Measurements from ENCODE around the gene HELZ2. TPM values are rescaled to one million over a fixed set of nuclear protein-coding genes. Genes with fewer than 3 reads are reported as not detected.

The HELZ2 gene
- total RNA-seq, 1 experiment from 2014 or later = 18.1 TPM

- no peaks in the 10 kb centered on the region for H3K36me3 Mint-ChIP-seq (ENCODE audit: insufficient read depth, unreplicated experiment)
- CTCF ChIA-PET = interaction anchor here (0.5 to 2.5 kb wide), 4 partner anchors 9 to 357 kb away, joined by 3 to 10 read pairs (median 4); no protein-coding TSS in a partner anchor
- no peak for TF ChIP-seq CTCF (IDR thresholded peaks at IDR 0.05; ENCODE audit: unreplicated experiment)
- H3K27me3 Mint-ChIP-seq (ENCODE audit: insufficient read depth, unreplicated experiment) = no peaks in the 10 kb centered on the region
- H3K4me1 Mint-ChIP-seq (ENCODE audit: insufficient read depth, unreplicated experiment) = peaks cover 21% of the 10 kb centered on the region
- H3K4me3 Mint-ChIP-seq (ENCODE audit: unreplicated experiment) = no peak overlapping the region
- no TSS peak for BruUV-seq (replicated peaks)
- H3K27ac Mint-ChIP-seq (ENCODE audit: low read depth, unreplicated experiment) = no peak overlapping the region
- no peaks in the 10 kb centered on the region for H3K9me3 Mint-ChIP-seq (ENCODE audit: unreplicated experiment)
- POLR2A ChIA-PET = interaction anchor here (0.7 to 11.8 kb wide), 12 partner anchors 8 to 446 kb away, joined by 3 to 124 read pairs (median 4); partner anchors contain the start of genes GMEB2, PPDPF, PRPF6 and SAMD10
- intact Hi-C loops (cut with micrococcal nuclease) = loop anchor here (5.0 to 10.0 kb wide), 3 partner anchors 110 to 422 kb away; partner anchors contain the start of genes TNFRSF6B and UCKL1
- DNase-seq (ENCODE audit: unreplicated experiment) = no peak
Measured at GRCh38 chr20:63534831-63535651, 39.0 kb downstream of the HELZ2 start.

DNA sequence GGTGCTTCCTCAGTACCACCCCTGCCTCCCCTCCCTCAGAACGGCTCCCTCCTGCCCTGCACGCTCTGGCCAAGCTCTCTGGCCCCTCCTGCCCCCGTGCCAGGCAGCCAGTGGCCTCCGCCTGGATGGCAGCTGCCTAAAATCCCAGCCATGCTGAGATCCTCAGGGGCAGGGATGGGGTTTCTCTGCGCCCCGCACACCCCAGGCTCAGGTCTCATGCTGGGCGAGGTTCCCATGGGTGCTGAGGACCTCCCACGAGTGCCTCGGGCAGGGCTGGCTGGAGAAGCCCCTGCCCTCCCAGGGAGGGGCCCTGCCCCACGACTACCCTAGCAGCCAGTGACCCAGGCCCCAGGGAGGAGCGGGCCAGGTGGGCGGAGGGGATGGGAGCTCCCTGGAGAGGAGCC is 39.6 kb downstream of the HELZ2 start:
- H3K4me1 Mint-ChIP-seq (ENCODE audit: insufficient read depth, unreplicated experiment) = peaks cover 21% of the 10 kb centered on the region
- no peaks in the 10 kb centered on the region for H3K36me3 Mint-ChIP-seq (ENCODE audit: insufficient read depth, unreplicated experiment)
- intact Hi-C loops (cut with micrococcal nuclease) = loop anchor here (10.0 kb wide), 1 partner anchor 110 kb away; no protein-coding TSS in a partner anchor
- H3K27ac Mint-ChIP-seq (ENCODE audit: low read depth, unreplicated experiment) = no peak overlapping the region
- H3K4me3 Mint-ChIP-seq (ENCODE audit: unreplicated experiment) = no peak overlapping the region
- H3K27me3 Mint-ChIP-seq (ENCODE audit: insufficient read depth, unreplicated experiment) = no peaks in the 10 kb centered on the region
- no peak for DNase-seq (ENCODE audit: unreplicated experiment)
- no TSS peak for BruUV-seq (replicated peaks)
- POLR2A ChIA-PET = interaction anchor here (0.6 to 11.8 kb wide), 12 partner anchors 9 to 446 kb away, joined by 3 to 124 read pairs (median 4); partner anchors contain the start of genes GMEB2, PPDPF, PRPF6 and TPD52L2
- TF ChIP-seq CTCF (IDR thresholded peaks at IDR 0.05; ENCODE audit: unreplicated experiment) = no peak
- CTCF ChIA-PET = interaction anchor here (0.8 to 1.0 kb wide), 2 partner anchors 12 to 38 kb away, joined by 3 to 4 read pairs; no protein-coding TSS in a partner anchor
- H3K9me3 Mint-ChIP-seq (ENCODE audit: unreplicated experiment) = no peaks in the 10 kb centered on the region

- no peak overlapping the region for H3K27ac Mint-ChIP-seq (ENCODE audit: low read depth, unreplicated experiment)
- TF ChIP-seq CTCF (IDR thresholded peaks at IDR 0.05; ENCODE audit: unreplicated experiment) = no peak
- intact Hi-C loops (cut with micrococcal nuclease) = loop anchor here (10.0 kb wide), 1 partner anchor 111 kb away; no protein-coding TSS in a partner anchor
- POLR2A ChIA-PET = interaction anchor here (0.6 to 11.8 kb wide), 11 partner anchors 8 to 447 kb away, joined by 3 to 124 read pairs (median 4); partner anchors contain the start of genes GMEB2, PPDPF, PRPF6 and TPD52L2
- CTCF ChIA-PET = interaction anchor here (1.0 kb wide), 1 partner anchor 12 kb away, joined by 3 read pairs; no protein-coding TSS in a partner anchor
- BruUV-seq (replicated peaks) = no TSS peak
- DNase-seq (ENCODE audit: unreplicated experiment) = peak; percentile 74
- H3K9me3 Mint-ChIP-seq (ENCODE audit: unreplicated experiment) = no peaks in the 10 kb centered on the region
- peaks cover 21% of the 10 kb centered on the region for H3K4me1 Mint-ChIP-seq (ENCODE audit: insufficient read depth, unreplicated experiment)
- H3K36me3 Mint-ChIP-seq (ENCODE audit: insufficient read depth, unreplicated experiment) = no peaks in the 10 kb centered on the region
- H3K27me3 Mint-ChIP-seq (ENCODE audit: insufficient read depth, unreplicated experiment) = no peaks in the 10 kb centered on the region
- no peak overlapping the region for H3K4me3 Mint-ChIP-seq (ENCODE audit: unreplicated experiment)
Measured at GRCh38 chr20:63533871-63534393, 40.1 kb downstream of the HELZ2 start.

DNA sequence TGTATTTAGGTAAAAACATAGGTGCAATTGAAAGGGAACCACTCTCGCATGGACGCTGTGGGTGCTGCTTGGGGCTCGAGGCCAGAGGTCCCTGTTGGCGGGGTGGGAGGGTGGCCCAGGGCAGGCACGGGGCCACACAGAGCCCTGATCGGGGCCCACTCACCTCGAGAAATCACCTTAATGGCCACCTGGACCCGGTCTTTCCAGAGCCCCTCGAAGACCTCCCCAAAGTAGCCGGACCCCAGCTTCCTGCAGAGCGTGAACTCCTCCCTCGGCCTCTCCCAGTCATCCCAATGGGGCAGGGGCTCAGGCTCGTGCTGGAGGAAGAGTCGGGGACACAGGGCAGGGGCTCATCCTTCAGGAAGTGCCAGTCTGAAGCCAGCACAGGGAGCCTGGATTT is 40.7 kb downstream of the HELZ2 start:
- CTCF ChIA-PET = interaction anchor here (1.0 kb wide), 1 partner anchor 11 kb away, joined by 3 read pairs; no protein-coding TSS in a partner anchor
- intact Hi-C loops (cut with micrococcal nuclease) = loop anchor here (10.0 kb wide), 1 partner anchor 111 kb away; no protein-coding TSS in a partner anchor
- Mint-ChIP-seq H3K36me3 (ENCODE audit: insufficient read depth, unreplicated experiment) (no peaks in the 10 kb centered on the region), H3K9me3 (ENCODE audit: unreplicated experiment) (no peaks in the 10 kb centered on the region), H3K27ac (ENCODE audit: low read depth, unreplicated experiment) (no peak overlapping the region), H3K4me1 (ENCODE audit: insufficient read depth, unreplicated experiment) (peaks cover 21% of the 10 kb centered on the region), H3K4me3 (ENCODE audit: unreplicated experiment) (no peak overlapping the region), H3K27me3 (ENCODE audit: insufficient read depth, unreplicated experiment) (no peaks in the 10 kb centered on the region)
- BruUV-seq (replicated peaks) = no TSS peak
- DNase-seq (ENCODE audit: unreplicated experiment) = no peak
- POLR2A ChIA-PET = interaction anchor here (0.6 to 11.8 kb wide), 4 partner anchors 11 to 658 kb away, joined by 3 to 124 read pairs (median 8); partner anchors contain the start of genes PPDPF and TPD52L2
- TF ChIP-seq CTCF (IDR thresholded peaks at IDR 0.05; ENCODE audit: unreplicated experiment) = no peak
